ENCODE data around the gene GPR15.

- TF ChIP-seq FOXP1 (CRISPR knock-in tag; IDR thresholded peaks at IDR 0.05; ENCODE audit: borderline replicate concordance) (no peak), CTCF (IDR thresholded peaks at IDR 0.05) (no peak), ZNF425 (CRISPR knock-in tag; conservative IDR thresholded peaks at IDR 0.05) (no peak), FOXJ3 (CRISPR knock-in tag; IDR thresholded peaks at IDR 0.05; ENCODE audit: borderline replicate concordance) (no peak), PRRX2 (CRISPR knock-in tag; IDR thresholded peaks at IDR 0.05) (no peak), ZNF512 (CRISPR knock-in tag; IDR thresholded peaks at IDR 0.05; ENCODE audit: borderline replicate concordance) (no peak), SP1 (CRISPR knock-in tag; conservative IDR thresholded peaks at IDR 0.05) (no peak), TP53 (CRISPR knock-in tag; IDR thresholded peaks at IDR 0.05) (no peak), AFF4 (CRISPR knock-in tag; IDR thresholded peaks at IDR 0.05; ENCODE audit: borderline replicate concordance) (no peak), ZNF423 (CRISPR knock-in tag; IDR thresholded peaks at IDR 0.05) (no peak), USF1 (CRISPR knock-in tag; IDR thresholded peaks at IDR 0.05) (no peak), STAT6 (CRISPR knock-in tag; conservative IDR thresholded peaks at IDR 0.05; ENCODE audit: low read depth) (no peak), NFYB (CRISPR knock-in tag; conservative IDR thresholded peaks at IDR 0.05; ENCODE audit: low read depth) (no peak), JUN (CRISPR knock-in tag; IDR thresholded peaks at IDR 0.05) (no peak)
Measured at GRCh38 chr3:98512576-98512975, 19.2 kb upstream of the GPR15 start.

All from WTC11 (cell line).